Neural cell (in vitro differentiated cells): ENCODE results near the gene PTPRD. TPM values are rescaled to one million over a fixed set of nuclear protein-coding genes. Genes with fewer than 3 reads are reported as not detected.
"Not testable (repeated sequence)": the region's sequence is repeated elsewhere in the genome, so short reads cannot be mapped to it uniquely, and the experiment has no call there.

Experiments
- H2AFZ ChIP-seq: fragments of 200-600, 300-800 bp; sonication (generic), shearing (Covaris generic); 2 replicates; pipeline ENCODE4 v1.6.0; 2014; ENCODE audit warnings: low read depth, mild to moderate bottlenecking, antibody characterized with exemption, low read length, moderate library complexity
- H3F3A ChIP-seq: fragments of 200-600 bp; shearing (Covaris generic); 2 replicates; pipeline ENCODE4 v1.6.1; 2016; ENCODE audit warnings: mild to moderate bottlenecking, moderate library complexity, mixed read lengths, antibody characterized with exemption, low read length; ENCODE audit not compliant: insufficient read depth, poor library complexity, severe bottlenecking
- H3K27ac ChIP-seq: fragments of 200-600, 300-800 bp; sonication (generic), shearing (Covaris generic); 2 replicates; pipeline ENCODE4 v1.5.1; 2014; ENCODE audit warnings: mild to moderate bottlenecking, low read length, moderate library complexity
- H3K27me3 ChIP-seq: fragments of 300-800, 200-600 bp; sonication (generic), shearing (Covaris generic); 2 replicates; pipeline ENCODE4 v1.6.0; 2014; ENCODE audit warnings: mild to moderate bottlenecking, low read depth, low read length, moderate library complexity; ENCODE audit not compliant: insufficient read depth
- H3K36me3 ChIP-seq: fragments of 300-800, 200-600 bp; sonication (generic), shearing (Covaris generic); 2 replicates; pipeline ENCODE4 v1.5.1; 2014; ENCODE audit warnings: mild to moderate bottlenecking, antibody characterized with exemption, low read length, moderate library complexity; ENCODE audit not compliant: insufficient read depth
- H3K4me2 ChIP-seq: fragments of 300-800, 200-600 bp; sonication (generic), shearing (Covaris generic); 2 replicates; pipeline ENCODE4 v1.6.0; 2014; ENCODE audit warnings: mild to moderate bottlenecking, low read length
- H3K4me3 ChIP-seq: fragments of 300-800, 200-600 bp; sonication (generic), shearing (Covaris generic); 2 replicates; pipeline ENCODE4 v1.5.1; 2014; ENCODE audit warnings: mild to moderate bottlenecking, low read length, moderate library complexity
- H3K79me2 ChIP-seq: fragments of 200-600 bp; shearing (Covaris generic); replicated peaks from 2 replicates; pipeline ENCODE4 v1.6.0; 2014; ENCODE audit warnings: mild to moderate bottlenecking, low read length, moderate library complexity; ENCODE audit not compliant: insufficient read depth
- H3K9ac ChIP-seq: fragments of 300-800, 200-600 bp; sonication (generic), shearing (Covaris generic); 2 replicates; pipeline ENCODE4 v1.6.1; 2016; ENCODE audit warnings: mild to moderate bottlenecking, low read length, mixed read lengths
- H3K9me2 ChIP-seq: fragments of 200-600 bp; shearing (Covaris generic); 2 replicates; pipeline ENCODE4 v1.6.1; 2016; ENCODE audit warnings: mild to moderate bottlenecking, low read length, mixed read lengths; ENCODE audit not compliant: insufficient read depth
- H3K9me3 ChIP-seq: fragments of 200-600, 300-800 bp; sonication (generic), shearing (Covaris generic); 2 replicates; pipeline ENCODE4 v1.6.1; 2016; ENCODE audit warnings: mild to moderate bottlenecking, mixed run types, low read length, moderate library complexity, mixed read lengths
- H4K20me1 ChIP-seq: fragments of 200-600 bp; shearing (Covaris generic); 2 replicates; pipeline ENCODE4 v1.6.1; 2016; ENCODE audit warnings: mild to moderate bottlenecking, mixed run types; ENCODE audit not compliant: insufficient read depth
- EP300 ChIP-seq: fragments of 450-650 bp; conservative IDR thresholded peaks from 2 replicates; pipeline ENCODE4 v1.6.1; 2014; ENCODE audit warnings: antibody characterized with exemption, mild to moderate bottlenecking, moderate library complexity; ENCODE audit not compliant: poor library complexity, severe bottlenecking
- EZH2 ChIP-seq: fragments of 200-600, 300-800 bp; shearing (Covaris generic), sonication (generic); IDR thresholded peaks from 2 replicates; pipeline ENCODE4 v1.6.1; 2014; ENCODE audit warnings: antibody characterized with exemption, low read length, borderline replicate concordance, mild to moderate bottlenecking; ENCODE audit not compliant: insufficient read depth, poor library complexity, severe bottlenecking
- MXI1 ChIP-seq: fragments of 450-650 bp; conservative IDR thresholded peaks from 2 replicates; pipeline ENCODE4 v1.6.1; 2014; ENCODE audit warnings: antibody characterized with exemption, mild to moderate bottlenecking; ENCODE audit not compliant: poor library complexity, severe bottlenecking
- RAD21 ChIP-seq: fragments of 450-650 bp; conservative IDR thresholded peaks from 2 replicates; pipeline ENCODE4 v1.6.1; 2014; ENCODE audit warnings: antibody characterized with exemption, mild to moderate bottlenecking, moderate library complexity
- SMC3 ChIP-seq: fragments of 450-650 bp; conservative IDR thresholded peaks from 2 replicates; pipeline ENCODE4 v1.6.1; 2014; ENCODE audit warnings: antibody characterized with exemption, mild to moderate bottlenecking, moderate library complexity; ENCODE audit not compliant: poor library complexity
- TAF1 ChIP-seq: IDR thresholded peaks from 2 replicates; pipeline ENCODE4 v1.6.1; 2012; ENCODE audit warnings: low read depth
- polyA plus RNA-seq: library from polyadenylated mRNA; depleted of rRNA; stranded (reverse); fragments of >200 nt; gene quantifications from 2 replicates; pipeline ENCODE4 v1.2.3, GENCODE V29; 2014
- TF ChIP-seq, protein P1 (sequence below): fragments of 450-650 bp; IDR thresholded peaks from 2 replicates; pipeline ENCODE4 v1.5.1; 2014; ENCODE audit warnings: antibody characterized with exemption, mild to moderate bottlenecking, moderate library complexity; ENCODE audit not compliant: poor library complexity, severe bottlenecking

The PTPRD gene
- polyA plus RNA-seq, 1 donor from 2014 or later = 143 TPM

DNA sequence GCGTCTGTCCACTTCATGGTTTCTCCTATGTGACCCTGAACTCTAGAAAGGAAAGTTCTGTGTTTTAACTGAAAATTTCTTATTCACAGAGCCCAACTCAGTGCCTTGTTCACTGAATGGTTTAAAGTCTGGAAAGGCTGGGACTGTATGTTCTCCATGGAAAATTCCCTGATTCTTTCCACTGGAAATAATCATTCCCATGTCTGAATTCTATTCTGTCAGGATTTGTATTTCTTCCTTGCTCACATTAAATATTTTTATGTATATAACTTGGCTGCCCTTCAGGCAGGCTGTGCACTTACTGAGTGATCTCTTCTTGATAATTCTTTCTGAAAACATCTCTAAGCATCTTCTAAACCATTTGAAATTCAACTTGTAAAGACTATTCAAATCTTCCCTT lies 1686.3 kb downstream of the PTPRD start:
- H3K27me3 ChIP-seq = no peaks in the 10 kb centered on the region
- H4K20me1 ChIP-seq = no peaks in the 10 kb centered on the region
- no peak overlapping the region for H3K9ac ChIP-seq
- TF ChIP-seq, protein P1, sequence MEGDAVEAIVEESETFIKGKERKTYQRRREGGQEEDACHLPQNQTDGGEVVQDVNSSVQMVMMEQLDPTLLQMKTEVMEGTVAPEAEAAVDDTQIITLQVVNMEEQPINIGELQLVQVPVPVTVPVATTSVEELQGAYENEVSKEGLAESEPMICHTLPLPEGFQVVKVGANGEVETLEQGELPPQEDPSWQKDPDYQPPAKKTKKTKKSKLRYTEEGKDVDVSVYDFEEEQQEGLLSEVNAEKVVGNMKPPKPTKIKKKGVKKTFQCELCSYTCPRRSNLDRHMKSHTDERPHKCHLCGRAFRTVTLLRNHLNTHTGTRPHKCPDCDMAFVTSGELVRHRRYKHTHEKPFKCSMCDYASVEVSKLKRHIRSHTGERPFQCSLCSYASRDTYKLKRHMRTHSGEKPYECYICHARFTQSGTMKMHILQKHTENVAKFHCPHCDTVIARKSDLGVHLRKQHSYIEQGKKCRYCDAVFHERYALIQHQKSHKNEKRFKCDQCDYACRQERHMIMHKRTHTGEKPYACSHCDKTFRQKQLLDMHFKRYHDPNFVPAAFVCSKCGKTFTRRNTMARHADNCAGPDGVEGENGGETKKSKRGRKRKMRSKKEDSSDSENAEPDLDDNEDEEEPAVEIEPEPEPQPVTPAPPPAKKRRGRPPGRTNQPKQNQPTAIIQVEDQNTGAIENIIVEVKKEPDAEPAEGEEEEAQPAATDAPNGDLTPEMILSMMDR = no peak
- no peaks in the 10 kb centered on the region for H3K9me3 ChIP-seq
- H3K4me3 ChIP-seq = no peak overlapping the region
- H3K4me2 ChIP-seq = no peak overlapping the region
- H3K36me3 ChIP-seq = no peaks in the 10 kb centered on the region
- H3F3A ChIP-seq = no peaks in the 10 kb centered on the region
- no peaks in the 10 kb centered on the region for H3K79me2 ChIP-seq
- no peak overlapping the region for H3K27ac ChIP-seq
- no peak overlapping the region for H2AFZ ChIP-seq
- no peaks in the 10 kb centered on the region for H3K9me2 ChIP-seq

DNA sequence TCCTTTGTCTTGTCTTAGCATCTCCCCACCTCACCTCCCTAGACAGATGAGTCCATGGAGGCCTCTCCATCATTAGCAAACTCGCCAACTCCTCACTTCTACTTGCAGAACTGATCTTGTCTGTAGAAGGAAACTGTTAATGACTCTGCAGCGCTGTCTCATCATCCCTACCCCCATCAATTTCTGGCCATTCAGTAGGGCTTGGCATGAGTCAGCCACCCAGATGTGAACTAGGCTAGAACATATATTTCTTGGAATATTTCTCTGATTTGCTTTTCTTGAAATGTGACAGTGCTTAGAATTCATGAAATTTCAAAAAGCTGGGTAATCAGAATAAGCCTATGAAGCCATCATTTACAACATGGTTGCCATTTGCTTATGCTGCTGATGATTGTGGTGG lies 1688.2 kb downstream of the PTPRD start:
- no peaks in the 10 kb centered on the region for H4K20me1 ChIP-seq
- no peak for TF ChIP-seq RAD21
- no peak for TF ChIP-seq TAF1
- no peaks in the 10 kb centered on the region for H3K9me2 ChIP-seq
- no peaks in the 10 kb centered on the region for H3K27me3 ChIP-seq
- H3K36me3 ChIP-seq = no peaks in the 10 kb centered on the region
- H3K9me3 ChIP-seq = no peaks in the 10 kb centered on the region
- H3F3A ChIP-seq = no peaks in the 10 kb centered on the region
- H3K4me2 ChIP-seq = no peak overlapping the region
- no peaks in the 10 kb centered on the region for H3K79me2 ChIP-seq
- no peak overlapping the region for H3K4me3 ChIP-seq
- H3K27ac ChIP-seq = no peak overlapping the region
- H2AFZ ChIP-seq = no peak overlapping the region
- no peak overlapping the region for H3K9ac ChIP-seq

DNA sequence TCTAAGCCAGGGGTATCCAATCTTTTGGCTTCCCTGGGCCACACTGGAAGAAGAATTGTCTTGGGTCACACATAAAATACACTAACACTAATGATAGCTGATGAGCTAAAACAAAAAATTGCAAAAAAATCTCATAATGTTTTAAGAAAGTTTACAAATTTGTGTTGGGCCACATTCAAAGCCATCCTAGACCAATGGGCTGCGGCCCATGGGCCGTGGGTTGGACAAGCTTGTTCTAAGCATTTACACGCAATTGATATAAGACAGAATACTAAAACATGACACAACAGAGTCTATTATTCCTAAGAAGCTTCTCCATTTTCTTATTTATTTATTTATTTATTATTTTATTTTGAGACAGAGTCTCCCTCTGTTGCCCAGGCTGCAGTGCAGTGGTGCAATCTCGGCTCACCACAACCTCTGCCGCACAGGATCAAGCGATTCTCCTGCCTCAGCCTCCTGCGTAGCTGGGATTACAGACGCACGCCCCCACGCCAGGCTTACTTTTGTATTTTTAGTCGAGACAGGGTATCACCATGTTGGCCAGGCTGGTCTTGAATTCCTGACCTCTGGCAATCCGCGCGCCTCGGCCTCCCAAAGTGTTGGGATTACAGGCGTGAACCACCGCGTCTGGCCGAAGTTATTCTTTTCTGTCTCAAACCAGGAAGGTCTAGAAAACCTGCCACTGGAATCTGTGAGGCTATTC lies 1692.2 kb downstream of the PTPRD start:
- H3F3A ChIP-seq, H3K79me2 ChIP-seq, H3K27ac ChIP-seq, H2AFZ ChIP-seq, H3K27me3 ChIP-seq, H3K4me2 ChIP-seq, H3K9ac ChIP-seq, H3K9me3 ChIP-seq, H4K20me1 ChIP-seq, H3K9me2 ChIP-seq, H3K4me3 ChIP-seq, H3K36me3 ChIP-seq: not testable (repeated sequence)

DNA sequence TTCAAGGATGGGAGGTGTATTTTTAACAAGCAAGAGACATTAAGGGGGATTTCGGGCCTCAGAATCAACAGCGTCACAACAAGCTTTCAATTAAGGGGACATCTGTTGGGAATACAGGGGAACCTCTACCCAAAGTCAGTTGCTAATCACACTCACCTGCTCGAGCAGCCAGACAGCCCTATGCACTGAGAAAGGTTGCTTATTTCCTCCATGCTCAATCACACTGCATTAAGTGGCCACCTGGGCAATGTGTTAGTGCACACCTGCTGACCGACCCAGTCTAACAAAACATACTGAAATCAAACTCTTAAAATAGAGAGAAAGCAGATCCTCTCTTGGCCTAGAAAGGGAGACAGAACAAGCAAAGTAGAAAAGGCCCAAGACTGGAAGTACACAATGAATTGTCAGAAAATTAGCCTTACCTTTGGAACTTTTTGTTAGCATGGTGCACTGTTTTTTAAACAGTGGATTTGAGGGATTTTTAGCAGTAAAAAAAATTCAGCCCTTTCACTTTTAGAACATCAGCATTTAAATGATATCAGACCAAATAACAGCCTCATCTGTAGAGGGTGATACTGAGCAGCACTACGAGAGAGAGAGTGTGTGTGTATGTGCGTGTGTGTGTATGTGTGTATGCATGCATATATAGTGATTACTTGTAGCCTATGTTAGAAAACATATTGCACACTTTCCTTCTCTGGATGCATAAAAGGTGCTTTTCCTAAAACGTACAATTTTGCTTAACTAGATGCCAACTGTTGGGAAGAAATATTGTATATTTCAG lies 1694.7 kb downstream of the PTPRD start:
- no peaks in the 10 kb centered on the region for H3K27me3 ChIP-seq
- H3K9me3 ChIP-seq = no peaks in the 10 kb centered on the region
- no peak for TF ChIP-seq RAD21
- TF ChIP-seq SMC3 = no peak
- TF ChIP-seq TAF1 = no peak
- TF ChIP-seq MXI1 = no peak
- TF ChIP-seq EZH2 = no peak
- TF ChIP-seq EP300 = no peak
- TF ChIP-seq, protein P1 = no peak
- H3K4me3 ChIP-seq = no peak overlapping the region
- H2AFZ ChIP-seq = no peak overlapping the region
- no peaks in the 10 kb centered on the region for H3K36me3 ChIP-seq
- no peaks in the 10 kb centered on the region for H3K79me2 ChIP-seq
- no peak overlapping the region for H3K27ac ChIP-seq
- H3K9ac ChIP-seq = no peak overlapping the region
- H4K20me1 ChIP-seq = no peaks in the 10 kb centered on the region
- no peak overlapping the region for H3K4me2 ChIP-seq
- no peaks in the 10 kb centered on the region for H3K9me2 ChIP-seq
- no peaks in the 10 kb centered on the region for H3F3A ChIP-seq
